ELF-1 (cell line): Measurements from ENCODE around the gene ZFP69.

Experiments
- DNase-seq: peaks from one replicate; pipeline ENCODE4 v3.0.0-alpha.2; 2016; ENCODE audit warnings: low read depth, low spot score

Gene ZFP69

GRCh38 chr1:40508375-40509341, 31.6 kb downstream of the ZFP69 start, which contains the start of gene EXO5:
Gene EXO5, plus strand, starts transcription at chr1:40508767. Its CDS starts 5,778 bp downstream, at chr1:40514545.
- DNase-seq, result peak; percentile 71

- DNase-seq, result no peak
Measured at GRCh38 chr1:40519517-40519916, 42.4 kb downstream of the ZFP69 start.

GRCh38 chr1:40530735-40531380, 53.8 kb downstream of the ZFP69 start:
- no peak for DNase-seq

GRCh38 chr1:40531381-40532061, 54.4 kb downstream of the ZFP69 start, which contains the start of gene ZNF684:
Gene ZNF684, plus strand, starts transcription at chr1:40531637. Its CDS starts 1,530 bp downstream, at chr1:40533167.
- DNase-seq, result peak; percentile 95

GRCh38 chr1:40532062-40532389, 54.9 kb downstream of the ZFP69 start:
- DNase-seq, result no peak

GRCh38 chr1:40532844-40533424, 55.8 kb downstream of the ZFP69 start:
- peak; percentile 7 for DNase-seq

GRCh38 chr1:40534589-40534988, 57.5 kb downstream of the ZFP69 start:
- DNase-seq, result no peak

GRCh38 chr1:40535732-40536131, 58.6 kb downstream of the ZFP69 start:
- no peak for DNase-seq

- DNase-seq, result no peak
Measured at GRCh38 chr1:40539338-40539737, 62.2 kb downstream of the ZFP69 start.
